GM18909 (cell line): ENCODE data around the gene CAMK2N1.
"Not testable (repeated sequence)": the region's sequence is repeated elsewhere in the genome, so short reads cannot be mapped to it uniquely, and the experiment has no call there.

Experiments
- ATAC-seq: cut with Tn5 transposase; IDR thresholded peaks from one replicate; pipeline ENCODE4 v1.9.1; 2021; ENCODE audit warnings: mild to moderate bottlenecking; ENCODE audit not compliant: unreplicated experiment, poor library complexity

CAMK2N1 gene

GRCh38 chr1:20485527-20486456 is at the start of gene CAMK2N1:
TSS of gene CAMK2N1 (minus strand) at chr1:20486210. CDS start at chr1:20485379, 831 bp downstream.
- ATAC-seq, result no peak

GRCh38 chr1:20534659-20535417 is 48.8 kb upstream of the CAMK2N1 start:
- ATAC-seq, result no peak

GRCh38 chr1:20533635-20534034 is 47.6 kb upstream of the CAMK2N1 start:
- ATAC-seq, result no peak

GRCh38 chr1:20530901-20531300 is 44.9 kb upstream of the CAMK2N1 start:
- no peak for ATAC-seq

GRCh38 chr1:20530306-20530705 is 44.3 kb upstream of the CAMK2N1 start:
- ATAC-seq, result no peak

GRCh38 chr1:20528221-20528620 is 42.2 kb upstream of the CAMK2N1 start:
- ATAC-seq, result no peak

- no peak for ATAC-seq
Measured at GRCh38 chr1:20526267-20526666, 40.3 kb upstream of the CAMK2N1 start.

GRCh38 chr1:20521960-20522861 is 36.2 kb upstream of the CAMK2N1 start:
- ATAC-seq, result no peak

GRCh38 chr1:20519609-20520262 is 33.7 kb upstream of the CAMK2N1 start:
- not testable (repeated sequence) for ATAC-seq

GRCh38 chr1:20511518-20512428 is 25.8 kb upstream of the CAMK2N1 start:
- no peak for ATAC-seq

- ATAC-seq, result no peak
Measured at GRCh38 chr1:20508411-20508771, 22.4 kb upstream of the CAMK2N1 start.

GRCh38 chr1:20507564-20508410 is 21.8 kb upstream of the CAMK2N1 start, which contains the start of gene MUL1:
TSS of gene MUL1 (minus strand) at chr1:20508151. CDS start at chr1:20508024, 127 bp downstream.
- ATAC-seq, result peak; percentile 89

GRCh38 chr1:20507248-20507563 is 21.2 kb upstream of the CAMK2N1 start:
- ATAC-seq, result no peak

GRCh38 chr1:20505488-20505887 is 19.5 kb upstream of the CAMK2N1 start:
- no peak for ATAC-seq

- no peak for ATAC-seq
Measured at GRCh38 chr1:20500716-20501115, 14.7 kb upstream of the CAMK2N1 start.

GRCh38 chr1:20499718-20500117 is 13.7 kb upstream of the CAMK2N1 start:
- no peak for ATAC-seq

- ATAC-seq, result no peak
Measured at GRCh38 chr1:20499105-20499504, 13.1 kb upstream of the CAMK2N1 start.

GRCh38 chr1:20498116-20498515 is 12.1 kb upstream of the CAMK2N1 start:
- ATAC-seq, result no peak
